NCI-H128 (cell line): ENCODE measurements around the gene SCCPDH.

ENCODE experiments used
- DNase-seq: peaks from one replicate; lab custom pipeline; 2025; ENCODE audit not compliant: unreplicated experiment; lab: John Stamatoyannopoulos, UW

Gene SCCPDH

GRCh38 chr1:246748006-246748405, 23.8 kb downstream of the SCCPDH start:
- DNase-seq, result no peak

DNA sequence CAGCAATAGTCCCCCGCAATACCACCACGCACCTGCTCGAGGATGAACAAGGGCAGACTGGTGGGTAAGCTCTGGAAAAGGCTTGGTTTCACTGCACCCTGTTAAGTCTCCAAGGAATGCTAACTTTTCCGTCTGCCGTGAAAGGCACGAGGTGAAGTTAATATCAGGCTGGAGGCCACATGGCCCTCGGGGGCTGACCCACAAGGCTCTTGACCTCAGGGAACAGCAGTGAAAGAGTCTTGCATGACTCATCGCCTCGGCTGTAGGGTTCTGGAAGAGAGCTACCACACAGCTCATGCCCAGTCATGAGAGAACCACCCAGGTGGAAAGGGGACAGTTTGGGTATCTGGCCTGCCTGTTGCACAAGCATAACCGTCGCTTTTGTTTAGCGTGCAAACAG, 24.7 kb downstream of the SCCPDH start:
- DNase-seq, result no peak

GRCh38 chr1:246750752-246751151, 26.5 kb downstream of the SCCPDH start:
- no peak for DNase-seq

GRCh38 chr1:246753670-246754535, 29.7 kb downstream of the SCCPDH start:
- peak; percentile 54 for DNase-seq

DNA sequence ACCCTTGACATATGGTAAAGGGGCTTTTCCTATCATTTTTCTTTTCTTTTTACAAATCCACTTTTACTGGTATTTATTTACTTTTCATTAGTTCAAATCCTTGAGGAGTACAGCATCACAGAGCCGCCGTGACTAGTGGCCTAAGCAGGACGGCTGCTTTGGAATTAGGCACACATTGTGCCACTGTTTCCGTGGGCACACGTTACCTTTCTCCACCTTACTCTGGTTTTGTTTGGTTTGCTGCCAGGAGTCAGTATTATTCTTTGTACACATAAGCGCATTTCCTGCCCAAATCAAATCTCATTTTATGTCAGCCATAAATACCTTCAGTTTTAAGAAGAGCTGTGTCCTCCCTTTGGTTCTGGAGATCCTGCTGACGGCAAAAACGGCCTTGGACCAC, 31.2 kb downstream of the SCCPDH start:
- no peak for DNase-seq

- DNase-seq, result no peak
Measured at GRCh38 chr1:246760422-246761347, 36.5 kb downstream of the SCCPDH start.

DNA sequence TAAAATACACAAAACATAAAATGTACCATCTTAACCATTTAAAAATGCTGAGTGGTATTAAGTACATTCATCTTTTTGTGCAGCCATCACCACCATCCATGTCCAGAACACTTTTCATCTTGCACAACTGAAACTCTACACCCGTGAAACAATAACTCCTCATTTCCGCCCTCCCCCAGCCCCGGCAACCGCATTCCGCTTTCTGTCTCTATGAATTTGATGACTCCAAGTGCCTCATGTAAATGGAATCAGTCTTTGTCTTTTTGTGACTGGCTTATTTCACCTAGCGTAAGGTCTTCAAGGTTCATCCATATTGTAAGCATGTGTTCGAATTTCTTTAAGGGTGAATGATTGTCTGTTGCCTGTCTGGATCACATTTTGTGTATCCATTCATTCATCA, 37.2 kb downstream of the SCCPDH start:
- no peak for DNase-seq

DNA sequence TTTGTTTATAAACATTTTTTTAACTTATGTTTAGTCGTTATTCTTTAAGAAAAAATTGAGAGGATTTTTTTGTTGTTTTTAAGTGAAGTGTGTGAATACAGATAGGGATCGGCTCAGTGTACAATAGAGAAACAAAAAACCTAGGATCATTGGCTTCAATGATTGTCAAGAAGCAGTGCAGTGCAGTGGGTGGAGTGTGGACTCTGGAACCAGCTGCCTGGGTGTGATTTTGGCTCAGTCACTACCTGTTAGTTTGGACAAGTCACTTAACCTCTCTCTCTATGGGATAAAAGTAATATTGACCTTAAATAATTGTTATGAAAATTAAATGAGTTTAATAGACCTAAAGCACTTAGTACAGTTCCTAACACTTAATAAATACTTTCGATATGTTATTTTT, 41.3 kb downstream of the SCCPDH start:
- no peak for DNase-seq

GRCh38 chr1:246768403-246769020, 44.3 kb downstream of the SCCPDH start:
- no peak for DNase-seq

DNA sequence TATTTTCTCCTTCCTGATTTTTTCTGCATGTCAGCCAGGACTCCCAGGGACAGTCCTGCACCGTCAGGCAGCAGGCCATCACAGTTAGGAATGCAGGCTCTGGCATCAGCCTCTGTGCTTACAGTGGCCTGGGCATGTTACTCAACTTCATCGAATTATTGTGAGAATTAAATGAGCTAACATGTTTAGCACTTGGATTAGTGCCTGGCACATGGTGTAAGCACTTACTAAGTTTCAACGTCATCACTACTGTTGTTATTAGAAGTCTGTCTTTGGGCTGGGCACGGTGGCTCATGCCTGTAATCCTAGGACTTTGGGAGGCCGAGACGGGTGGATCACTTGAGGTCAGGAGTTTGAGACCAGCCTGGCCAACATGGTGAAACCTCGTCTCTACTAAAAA, 45.1 kb downstream of the SCCPDH start:
- DNase-seq, result no peak

DNA sequence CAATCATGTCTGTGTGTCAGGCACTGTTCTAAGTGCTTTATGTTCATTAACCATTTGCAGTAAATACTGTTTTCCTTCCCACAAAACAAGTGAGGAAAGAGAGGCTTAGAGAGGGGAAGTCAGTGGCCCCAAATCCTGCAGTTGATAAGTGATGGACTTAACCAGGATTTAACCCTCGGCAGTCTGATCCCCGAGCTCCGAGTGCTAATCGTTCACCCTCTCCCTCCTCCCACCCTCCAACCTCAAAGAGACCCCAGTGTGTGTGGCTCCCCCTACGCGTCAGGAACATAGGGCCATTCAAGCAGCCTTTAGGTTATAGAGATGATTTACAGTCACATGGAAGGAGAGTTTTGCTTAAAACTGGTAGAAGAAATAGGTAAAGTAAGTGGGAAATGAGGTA, 47.2 kb downstream of the SCCPDH start:
- no peak for DNase-seq

- no peak for DNase-seq
Measured at GRCh38 chr1:246772686-246773085, 48.5 kb downstream of the SCCPDH start.

- DNase-seq, result no peak
Measured at GRCh38 chr1:246773213-246773641, 49.0 kb downstream of the SCCPDH start.

DNA sequence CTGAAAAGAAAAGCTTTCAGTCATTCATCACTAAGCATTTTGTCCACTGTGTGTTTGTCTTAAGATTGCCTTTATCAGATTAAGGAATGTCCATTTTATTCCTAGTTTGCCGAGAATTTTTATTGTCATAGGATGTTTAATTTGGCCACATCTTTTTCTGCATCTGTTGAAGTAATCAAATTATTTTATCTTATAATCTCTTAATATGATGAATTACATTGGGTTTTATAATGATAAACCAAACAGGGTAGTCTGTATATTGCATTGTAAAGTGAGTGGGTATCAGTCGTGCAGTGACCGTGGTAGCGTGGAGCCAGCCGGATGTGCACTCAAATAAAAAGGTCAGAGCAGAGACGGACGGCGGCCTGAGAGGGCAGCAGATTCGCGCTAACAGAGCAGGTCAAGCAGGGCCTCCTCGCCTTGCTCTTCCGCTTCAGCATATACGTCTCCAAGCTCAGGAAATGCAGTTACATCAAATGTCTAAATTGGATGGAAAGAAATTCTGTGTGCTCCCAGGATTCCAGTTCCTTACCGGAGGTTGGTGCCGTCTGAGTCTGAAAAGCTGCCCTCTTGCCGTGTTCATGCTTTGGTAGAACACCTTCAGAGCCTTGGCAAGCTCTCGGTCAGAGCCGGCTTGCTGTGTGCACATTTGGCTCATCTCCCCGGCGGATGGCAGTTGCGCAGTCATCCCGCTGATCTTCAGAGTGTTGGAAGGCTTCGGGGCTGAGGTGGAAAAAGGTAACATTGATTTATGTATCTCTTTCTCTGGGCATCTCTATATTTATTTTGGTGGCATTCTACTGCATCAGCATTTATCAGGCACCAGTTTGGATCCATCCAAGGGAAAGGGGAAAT, 51.5 kb downstream of the SCCPDH start:
- no peak for DNase-seq

GRCh38 chr1:246776923-246777322, 52.7 kb downstream of the SCCPDH start:
- DNase-seq, result no peak

- DNase-seq, result no peak
Measured at GRCh38 chr1:246778663-246779062, 54.5 kb downstream of the SCCPDH start.

DNA sequence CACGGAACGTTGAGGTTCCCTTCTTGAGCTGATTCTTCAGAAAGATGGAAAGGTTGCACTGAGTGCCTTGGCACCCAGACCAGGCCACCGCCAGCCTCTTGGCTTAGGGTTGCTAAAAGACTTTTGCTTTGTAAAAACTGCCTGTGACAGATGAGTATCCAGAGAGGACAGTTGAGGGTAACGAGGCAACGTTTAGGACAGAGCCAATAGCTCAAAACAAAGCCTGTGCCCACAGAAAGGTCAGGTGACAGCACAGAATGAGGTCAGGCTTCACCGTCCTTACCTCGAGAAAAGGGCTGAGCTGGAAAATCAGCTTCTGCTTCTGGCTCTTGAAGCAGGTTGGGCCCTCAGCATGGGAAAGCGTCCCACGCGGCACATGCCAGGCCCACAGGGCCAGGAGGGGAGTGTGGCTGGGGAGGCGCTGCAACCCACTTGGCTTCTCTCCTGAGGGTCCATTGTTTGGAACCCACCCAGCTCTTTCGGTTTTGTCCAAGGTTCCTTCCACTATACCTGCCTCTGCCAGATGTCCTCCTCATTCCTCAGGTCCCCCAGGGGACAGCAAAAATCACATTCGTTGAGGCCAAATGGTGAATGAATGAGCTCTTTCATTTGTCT, 55.5 kb downstream of the SCCPDH start:
- DNase-seq, result no peak

DNA sequence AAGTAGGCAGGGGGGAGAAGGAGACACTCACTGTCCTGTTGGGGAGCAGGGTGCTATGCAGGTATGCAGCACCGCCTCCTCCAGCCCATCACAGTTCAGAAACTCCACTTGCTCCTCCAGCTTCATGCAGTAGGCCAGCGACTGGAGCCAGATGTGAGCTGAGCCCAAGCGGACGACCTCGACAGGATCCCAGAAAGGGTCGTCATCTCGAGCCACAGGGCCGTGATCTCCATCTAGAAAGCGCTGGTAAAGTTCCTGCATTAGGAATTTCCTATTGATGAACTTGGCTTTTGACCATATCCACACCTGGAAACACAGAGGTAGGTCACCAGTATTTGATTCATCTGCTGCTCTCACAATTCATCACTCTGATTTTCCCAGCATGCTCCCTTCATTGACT, 56.1 kb downstream of the SCCPDH start:
- DNase-seq, result no peak

GRCh38 chr1:246781212-246781611, 57.0 kb downstream of the SCCPDH start:
- no peak for DNase-seq
